Raji (cell line): ENCODE measurements around the gene TXNRD2.

ENCODE experiments used
- POLR2A ChIP-seq: IDR thresholded peaks from 2 replicates; pipeline ENCODE4 v1.6.1; 2011; ENCODE audit warnings: low read depth, low read length, control low read depth; ENCODE audit not compliant: insufficient read depth

Gene TXNRD2

DNA sequence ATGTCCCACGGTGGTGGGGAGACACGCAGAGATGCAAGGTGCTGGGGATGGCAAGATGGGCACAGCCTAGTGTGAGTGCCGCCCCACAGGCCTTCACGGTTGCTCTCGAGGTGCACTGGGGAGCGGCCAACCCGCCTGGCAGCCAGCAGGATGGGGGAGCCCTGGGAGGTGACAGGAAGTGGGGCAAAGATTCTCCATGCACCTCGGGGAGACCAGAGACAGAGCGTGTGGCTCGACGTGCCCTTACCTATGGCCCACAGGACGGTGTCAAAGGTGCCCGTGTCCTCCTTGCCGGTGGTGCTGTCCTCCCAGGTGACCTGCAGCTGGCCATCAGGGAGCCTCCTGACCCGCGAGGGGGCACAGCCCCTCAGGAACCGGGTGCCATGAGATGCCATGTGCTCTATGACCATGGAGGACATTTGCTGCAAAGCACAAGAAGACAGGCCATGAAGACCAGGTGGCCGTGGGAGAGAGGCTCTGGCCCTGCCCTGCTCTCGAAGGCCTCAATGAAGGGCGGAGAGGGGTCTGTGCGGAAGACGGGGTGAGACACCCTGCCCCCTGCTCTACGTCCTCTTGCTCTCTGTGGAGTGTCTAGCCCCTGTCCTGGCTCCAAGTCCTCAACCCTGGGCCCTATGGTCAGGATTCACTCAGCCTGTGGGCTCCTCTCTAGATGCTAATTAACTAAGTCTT, 46.3 kb downstream of the TXNRD2 start:
- TF ChIP-seq POLR2A = no peak

DNA sequence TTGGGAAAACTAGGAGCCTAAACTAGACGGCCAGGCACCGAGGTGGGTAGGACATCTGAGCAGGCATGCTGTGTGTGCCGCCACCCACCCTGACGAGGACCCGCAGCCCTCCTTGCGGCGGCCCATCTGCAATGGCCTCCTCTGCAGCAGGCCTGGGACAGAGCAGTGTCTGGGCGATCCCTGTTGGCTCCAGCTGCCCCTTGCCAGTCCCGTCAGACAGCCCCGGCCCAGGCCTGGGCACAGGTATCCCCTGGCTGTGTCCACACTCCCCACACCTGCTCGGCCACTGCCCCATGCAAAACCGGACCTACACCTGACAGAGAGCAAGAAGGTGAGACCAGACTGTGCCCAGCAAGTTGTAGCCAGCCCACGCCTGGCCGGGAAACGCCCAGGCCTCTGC, 48.3 kb downstream of the TXNRD2 start:
- no peak for TF ChIP-seq POLR2A

DNA sequence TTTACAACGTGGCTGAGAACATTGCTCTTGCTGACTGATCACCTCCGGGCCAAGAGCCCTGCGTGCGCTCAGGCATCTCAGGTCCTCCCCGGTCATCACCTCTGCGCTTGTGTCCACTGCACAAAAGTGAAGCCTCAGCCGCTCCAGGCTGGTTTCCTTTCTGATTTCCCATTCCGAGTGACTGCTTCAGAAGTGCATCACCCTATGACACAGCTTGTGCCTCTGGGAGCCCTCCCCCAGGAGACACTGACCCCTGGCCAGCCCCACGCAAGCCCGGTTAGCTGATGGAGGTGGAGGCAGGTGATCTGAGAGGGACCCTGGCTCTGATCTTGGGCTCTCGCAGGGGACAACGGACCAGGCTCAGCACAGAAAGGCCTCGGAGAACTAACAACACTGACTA, 48.7 kb downstream of the TXNRD2 start:
- TF ChIP-seq POLR2A = no peak

DNA sequence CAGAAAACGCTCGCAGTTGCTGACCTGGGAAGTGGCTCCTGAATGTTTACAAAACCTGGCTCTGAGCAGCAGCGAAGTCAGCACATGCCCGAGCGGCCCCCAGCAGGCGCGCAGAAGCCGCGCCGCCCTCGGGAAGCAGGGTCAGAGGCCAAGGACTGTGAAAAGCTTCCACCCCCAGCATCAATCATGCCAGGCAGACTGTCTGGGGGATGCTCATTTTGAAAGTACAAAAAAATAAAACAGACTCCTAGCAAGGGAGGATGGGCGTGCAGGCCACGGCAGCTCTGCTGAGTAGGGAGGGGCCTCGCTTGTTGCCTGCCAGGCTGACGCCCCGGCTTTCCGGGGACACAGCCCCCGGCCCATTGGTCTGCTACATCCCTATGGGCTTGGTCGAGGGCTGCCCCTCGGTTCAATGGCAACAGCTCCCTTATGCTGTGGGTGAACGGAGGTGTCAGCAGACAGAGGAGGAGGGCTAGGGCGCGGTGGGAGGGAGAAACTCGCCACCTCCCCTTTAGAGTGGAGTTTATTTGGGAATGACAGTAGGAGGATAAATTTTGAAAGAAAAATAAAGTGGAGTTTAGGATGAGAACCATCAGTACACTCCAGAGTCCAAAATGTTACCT, 49.2 kb downstream of the TXNRD2 start:
- no peak for TF ChIP-seq POLR2A

DNA sequence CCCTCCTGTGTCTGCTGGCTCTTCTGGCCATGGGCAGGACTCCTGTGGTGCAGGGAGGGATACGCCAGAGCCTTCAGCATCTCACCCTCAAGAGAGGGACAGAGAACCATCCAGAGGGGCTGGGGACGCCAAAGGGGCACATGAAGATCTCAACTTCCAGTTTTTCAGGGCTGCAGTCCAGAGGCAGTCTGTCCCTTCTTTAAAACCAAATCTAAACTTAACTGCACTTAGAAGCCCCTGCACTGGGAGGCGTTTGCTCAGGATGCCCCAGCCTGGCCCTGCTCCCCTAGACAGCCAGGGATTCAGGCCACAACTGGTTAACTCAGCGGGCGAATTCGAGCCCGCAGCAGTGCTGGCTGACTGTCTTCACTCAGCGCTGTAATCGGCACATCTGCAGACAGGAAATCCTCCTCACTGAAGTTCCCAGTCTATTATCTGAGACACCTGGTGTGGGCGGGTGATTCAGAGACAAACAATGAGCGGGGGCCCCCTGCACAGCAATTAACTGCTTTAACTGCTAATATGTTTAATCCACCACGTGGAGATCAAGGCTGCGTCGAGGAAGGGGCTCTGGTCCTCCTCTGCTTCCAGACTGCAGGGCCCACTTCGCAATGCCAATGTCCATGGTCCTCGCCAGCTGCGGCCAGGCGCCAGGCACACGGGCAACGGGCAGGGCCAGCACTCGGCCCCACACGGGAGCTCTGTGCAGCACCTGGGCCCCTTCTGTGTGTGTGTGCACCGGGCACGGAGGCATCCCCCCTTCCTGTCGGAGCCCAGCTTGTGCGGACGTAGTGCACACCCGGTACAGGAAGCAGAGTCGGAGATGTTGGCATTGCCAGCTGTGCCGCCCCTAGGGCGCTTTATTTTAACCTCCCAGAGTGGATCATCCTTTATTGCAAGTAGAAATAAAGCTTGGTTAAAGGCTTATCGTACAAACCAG, 50.0 kb downstream of the TXNRD2 start:
- peak; percentile 48 for TF ChIP-seq POLR2A

DNA sequence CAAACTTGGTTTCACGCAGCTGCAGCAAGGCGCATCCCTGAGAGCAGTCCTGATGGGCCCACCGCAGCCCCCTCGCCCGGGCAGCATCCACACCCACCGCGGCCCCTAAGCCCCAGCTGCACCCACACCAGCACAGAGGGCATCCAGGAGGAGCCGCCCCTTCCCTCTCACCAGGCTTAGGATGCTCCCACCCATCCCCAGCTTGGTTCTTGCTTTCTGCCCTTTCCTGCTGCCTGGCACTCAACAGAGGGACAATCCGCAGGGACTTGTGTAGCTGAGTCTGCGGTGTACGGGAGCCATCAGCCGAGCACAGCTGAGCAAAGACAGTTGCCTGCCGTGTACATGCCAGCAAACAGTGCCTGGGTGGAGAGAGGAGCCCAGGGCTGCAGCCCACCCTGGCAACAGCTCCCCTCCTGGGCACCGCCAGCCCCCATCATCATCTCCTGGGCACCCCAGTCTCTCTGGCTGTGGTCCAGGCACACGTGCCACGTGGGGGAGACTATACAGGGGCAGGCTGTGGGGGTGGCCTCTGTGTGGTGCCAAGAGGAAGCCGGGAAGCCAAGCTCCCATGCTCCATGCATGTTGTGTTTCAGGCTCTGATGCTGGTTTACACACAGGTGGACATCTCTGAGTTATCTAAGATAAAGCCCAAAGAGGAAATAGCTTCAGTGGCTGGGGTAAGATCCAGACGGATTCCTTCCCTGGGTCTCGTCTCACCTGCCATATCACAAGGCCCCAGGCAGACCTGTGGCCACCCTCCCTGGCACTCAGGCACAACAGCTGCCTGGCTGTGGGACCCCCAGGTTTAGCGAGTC, 50.9 kb downstream of the TXNRD2 start:
- TF ChIP-seq POLR2A = no peak

DNA sequence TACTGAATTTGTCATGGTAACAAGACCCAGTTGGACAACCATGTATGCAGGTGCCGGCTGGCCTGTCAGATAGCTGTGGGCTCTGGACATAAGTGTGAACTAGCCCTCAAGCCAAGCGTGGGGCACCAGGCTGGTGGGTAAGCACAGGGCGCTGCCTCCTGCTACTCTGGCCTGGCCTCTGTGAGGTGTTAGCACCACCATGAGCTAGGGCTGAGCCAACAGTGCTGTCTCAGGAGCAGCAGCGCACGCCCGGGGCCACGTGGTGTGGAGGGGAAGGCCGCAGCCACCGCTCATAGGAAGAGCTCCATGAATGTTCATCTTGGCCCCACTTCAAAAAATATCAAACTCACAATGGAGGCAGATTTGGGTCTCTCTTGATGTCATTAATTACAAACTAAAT, 51.7 kb downstream of the TXNRD2 start:
- TF ChIP-seq POLR2A = no peak

DNA sequence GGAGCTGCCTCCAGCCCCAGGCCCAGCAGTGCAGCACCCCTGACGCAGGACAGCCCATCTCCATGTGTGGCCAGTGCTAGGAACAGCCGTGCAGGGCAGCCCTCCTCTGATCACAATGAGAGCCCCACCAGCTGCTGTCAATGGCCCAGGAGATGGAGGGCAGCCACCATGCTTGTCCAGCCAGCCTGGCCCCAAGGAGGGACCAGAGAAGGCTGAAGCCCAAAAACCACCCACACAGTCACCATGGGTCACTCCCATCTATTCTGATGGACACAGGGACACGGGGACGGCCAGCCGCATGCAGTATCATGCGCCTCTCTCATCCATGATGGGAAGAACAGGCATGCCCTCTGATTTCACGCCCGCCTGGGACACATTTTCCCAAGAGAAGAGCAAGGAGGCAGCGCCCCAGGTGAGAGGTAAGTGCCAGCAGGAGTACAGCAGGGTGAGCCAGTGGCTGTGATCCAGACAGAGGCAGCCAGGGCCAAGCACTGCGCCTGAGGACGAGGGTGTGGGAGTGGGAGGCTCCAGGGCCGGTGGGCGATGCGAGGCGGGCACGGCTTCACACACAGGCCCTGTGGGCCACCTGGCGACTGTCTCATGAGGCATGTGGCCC, 53.4 kb downstream of the TXNRD2 start:
- TF ChIP-seq POLR2A = no peak

DNA sequence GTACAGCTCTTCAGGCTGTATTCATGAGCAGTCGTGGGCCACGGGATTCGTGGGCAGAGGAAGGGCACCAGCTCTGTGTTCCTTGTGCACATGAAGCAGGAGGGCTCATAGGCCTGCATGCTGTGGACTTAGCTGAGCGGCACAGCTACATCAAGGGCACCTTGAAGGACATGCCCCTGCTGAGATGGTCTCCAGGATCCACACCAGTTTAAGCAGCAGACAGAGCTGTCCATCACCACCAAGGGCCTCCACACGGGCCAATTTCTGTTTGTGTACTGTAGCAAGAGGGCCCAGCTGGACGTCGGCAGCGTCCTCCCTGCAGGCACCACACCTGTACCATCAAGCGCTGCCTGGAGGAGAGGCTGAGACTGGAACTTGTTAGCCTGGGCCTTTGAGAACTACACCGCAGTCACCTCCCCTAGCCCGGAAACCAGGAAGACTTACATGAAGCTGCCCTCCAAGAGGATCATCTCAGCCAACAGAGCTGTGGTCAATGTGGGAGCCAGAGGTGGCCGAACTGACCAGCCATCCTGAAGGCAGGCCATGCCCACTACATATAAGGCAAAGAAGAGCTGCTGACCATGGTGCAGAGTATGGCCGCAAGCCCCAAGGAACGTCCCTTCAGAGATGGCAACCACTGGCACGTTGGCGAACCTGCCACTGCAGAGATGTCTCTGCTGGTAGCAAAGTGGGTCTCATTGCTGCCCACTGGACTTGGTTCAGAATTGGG, 54.2 kb downstream of the TXNRD2 start:
- no peak for TF ChIP-seq POLR2A

DNA sequence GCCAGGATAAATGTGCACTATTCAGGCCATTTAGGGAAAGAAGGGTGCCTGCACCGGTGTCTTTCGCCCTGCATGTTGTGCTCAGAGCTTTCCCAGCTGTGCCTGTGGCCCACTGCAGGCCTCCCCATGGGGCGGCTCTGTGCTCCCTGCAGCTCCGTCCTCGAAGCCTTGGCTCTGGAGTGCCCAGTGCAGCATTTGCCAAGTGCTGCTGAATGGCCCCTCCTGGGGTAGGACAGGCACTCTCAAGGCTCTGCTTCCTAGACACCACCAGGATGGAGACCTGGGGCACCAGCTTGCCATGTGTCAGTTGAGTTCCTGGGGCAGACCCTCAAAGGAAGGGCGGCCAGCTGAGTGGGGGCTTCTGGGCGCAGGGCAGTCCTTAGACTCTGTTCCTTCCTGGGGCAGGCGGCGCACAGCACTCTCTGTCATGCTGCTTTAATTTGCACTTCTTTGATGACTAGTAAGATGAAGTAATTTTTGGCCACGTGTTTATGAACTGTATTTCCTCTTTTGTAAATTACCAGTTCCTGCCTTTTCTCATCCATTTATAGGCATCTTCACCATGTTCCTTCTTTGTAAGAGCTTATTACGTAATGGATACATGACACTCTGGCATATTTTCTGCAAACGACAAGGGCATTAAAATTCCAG, 54.9 kb downstream of the TXNRD2 start:
- TF ChIP-seq POLR2A = no peak; the same call in 1 of the 2 replicates

DNA sequence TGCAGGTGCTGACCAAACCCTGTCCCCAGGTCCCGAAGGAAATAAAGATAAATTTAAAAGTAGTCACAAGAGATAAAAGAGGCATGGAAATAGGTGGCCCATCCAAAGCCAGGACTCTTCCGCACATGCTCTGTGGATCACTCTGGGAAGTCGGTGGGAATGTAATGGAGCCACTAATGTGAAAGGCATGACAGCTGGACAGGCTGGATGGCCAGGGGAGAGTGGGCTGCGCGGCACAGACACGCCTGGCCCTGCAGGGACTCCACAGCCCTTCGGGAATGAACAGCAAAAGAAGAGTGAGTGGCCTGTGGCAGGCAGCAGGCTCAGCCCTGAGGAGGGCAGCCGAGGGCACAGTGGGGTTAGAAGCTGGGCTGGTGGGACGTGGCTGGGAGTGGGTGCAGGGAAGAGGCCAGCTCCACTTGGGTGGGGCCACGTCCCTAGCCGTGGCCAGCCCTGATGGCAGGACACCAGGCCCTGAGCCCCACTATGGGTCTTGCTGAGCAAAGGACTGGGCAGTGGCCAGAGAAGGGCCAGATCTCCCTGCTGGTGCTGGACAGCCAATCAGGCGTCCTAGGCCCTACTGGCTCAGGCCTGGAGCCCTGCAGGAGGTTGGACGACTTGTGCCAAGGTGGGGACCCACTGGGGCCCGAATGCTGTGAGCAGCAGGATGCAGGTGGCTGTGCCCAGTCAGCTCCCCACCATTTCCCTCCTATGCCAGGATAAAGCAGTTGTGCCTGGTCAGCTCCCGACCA, 55.6 kb downstream of the TXNRD2 start:
- TF ChIP-seq POLR2A = no peak

DNA sequence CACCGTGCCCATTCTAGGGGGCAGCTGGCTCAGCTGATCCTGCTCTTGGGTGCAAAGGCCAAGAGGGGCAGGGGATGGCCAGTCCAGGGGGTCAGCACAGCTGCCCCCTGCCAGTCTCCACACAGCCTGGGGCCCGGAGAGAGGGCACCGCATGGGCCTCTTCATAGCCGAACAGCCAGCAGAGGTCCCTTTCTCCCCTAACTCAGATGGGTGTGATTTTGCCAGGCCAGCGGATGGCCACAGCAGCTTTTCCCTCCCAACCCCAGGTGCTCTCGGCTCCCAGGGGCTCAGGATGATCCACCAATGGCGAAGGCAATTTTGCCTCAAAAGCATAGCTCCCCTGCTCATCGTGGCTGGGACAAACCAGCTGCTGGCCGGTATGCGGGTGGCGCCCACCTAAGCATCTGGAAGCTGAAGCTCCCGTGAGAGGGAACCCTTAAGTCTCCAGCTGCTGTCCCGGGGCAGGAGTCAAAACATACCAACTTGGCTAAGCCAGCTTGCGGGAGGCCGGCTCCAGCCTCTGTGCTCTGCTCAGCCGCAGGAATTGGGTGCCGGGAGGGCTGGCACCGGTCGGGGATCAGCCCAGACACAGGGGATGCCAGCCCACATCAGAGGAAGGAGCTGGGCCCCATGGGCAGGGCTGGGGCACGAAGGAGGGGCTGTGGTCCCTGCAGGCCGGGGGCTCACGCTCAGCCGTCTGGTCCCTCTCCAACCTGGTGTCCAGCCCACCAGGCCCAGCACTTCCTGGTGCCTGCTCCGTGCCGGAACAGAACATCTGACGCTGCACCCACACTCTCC, 56.5 kb downstream of the TXNRD2 start:
- TF ChIP-seq POLR2A = no peak
